GM19240 (cell line): ENCODE measurements around the gene CDIPT.
A peak's percentile ranks its signal among the peaks of the same experiment; 100 is the strongest.
"Not testable (repeated sequence)": the region's sequence is repeated elsewhere in the genome, so short reads cannot be mapped to it uniquely, and the experiment has no call there.

Source experiments
- DNase-seq: peaks from one replicate; pipeline ENCODE4 v3.0.0; 2011; ENCODE audit warnings: low spot score; ENCODE audit not compliant: insufficient read length

Gene CDIPT, protein sequence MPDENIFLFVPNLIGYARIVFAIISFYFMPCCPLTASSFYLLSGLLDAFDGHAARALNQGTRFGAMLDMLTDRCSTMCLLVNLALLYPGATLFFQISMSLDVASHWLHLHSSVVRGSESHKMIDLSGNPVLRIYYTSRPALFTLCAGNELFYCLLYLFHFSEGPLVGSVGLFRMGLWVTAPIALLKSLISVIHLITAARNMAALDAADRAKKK

DNA sequence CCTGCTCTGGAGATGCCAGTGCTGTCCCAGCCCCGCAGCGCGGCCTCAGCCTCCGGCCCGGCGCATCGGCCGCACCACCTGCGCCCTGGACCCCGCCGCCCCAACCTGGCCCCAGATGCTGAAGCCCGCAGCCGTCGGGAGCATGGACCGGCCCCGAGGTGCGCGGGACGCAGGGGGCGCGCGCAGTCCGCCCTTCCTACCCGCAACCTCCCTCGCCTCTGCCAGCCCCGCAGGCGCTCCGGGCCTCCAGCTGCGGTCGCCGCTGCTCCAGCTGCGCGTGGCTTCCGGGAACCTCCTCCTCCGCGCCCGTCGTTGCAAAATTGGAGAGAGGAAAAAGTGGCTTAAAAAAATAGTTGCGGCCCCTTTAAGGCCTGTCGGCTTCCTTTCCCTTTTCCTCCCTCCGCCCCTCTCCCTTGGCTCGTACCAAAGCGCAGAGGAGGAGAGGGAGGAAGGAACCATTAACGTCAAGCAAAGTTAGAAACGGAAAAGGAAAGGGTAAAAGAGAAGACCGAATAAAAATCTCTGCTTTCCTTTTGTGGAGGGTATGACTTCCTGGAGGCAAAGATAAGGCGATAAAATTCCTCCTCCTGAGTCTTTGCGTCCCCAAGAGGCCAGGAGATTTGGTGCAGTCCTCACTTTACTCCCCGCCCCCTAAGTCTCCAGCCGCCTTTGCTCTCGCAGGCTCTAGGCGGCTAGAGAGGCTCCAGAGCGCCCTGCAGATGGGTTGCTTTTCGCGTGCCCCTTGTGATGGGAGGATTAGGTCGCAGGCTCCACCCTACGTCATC is at the start of gene CDIPT:
Gene CDIPT (minus strand): TSS at position 343 of the 785 bp plus-strand sequence. CDS start 369 bp downstream, outside the sequence.
- peak; percentile 86 for DNase-seq

DNA sequence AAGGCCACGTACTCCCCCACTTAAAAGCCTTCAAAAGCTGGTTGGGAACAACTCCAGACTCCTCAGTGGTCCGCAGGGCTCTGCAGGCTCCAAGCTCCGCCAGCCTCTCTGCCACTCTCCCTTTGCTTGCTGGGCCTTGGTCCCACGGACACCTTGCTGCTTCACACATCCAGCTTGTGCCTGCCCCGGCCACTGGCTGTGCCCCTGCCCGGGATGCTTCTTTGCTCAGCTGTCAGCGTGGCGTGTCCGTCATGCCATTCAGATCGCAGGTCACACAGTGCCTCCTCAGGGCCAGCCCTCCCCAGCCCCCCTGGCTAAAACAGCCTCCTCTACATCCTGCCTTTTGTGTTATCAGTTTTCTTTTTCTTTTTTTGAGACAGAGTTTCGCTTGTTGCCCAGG is 49.1 kb upstream of the CDIPT start:
- no peak for DNase-seq

DNA sequence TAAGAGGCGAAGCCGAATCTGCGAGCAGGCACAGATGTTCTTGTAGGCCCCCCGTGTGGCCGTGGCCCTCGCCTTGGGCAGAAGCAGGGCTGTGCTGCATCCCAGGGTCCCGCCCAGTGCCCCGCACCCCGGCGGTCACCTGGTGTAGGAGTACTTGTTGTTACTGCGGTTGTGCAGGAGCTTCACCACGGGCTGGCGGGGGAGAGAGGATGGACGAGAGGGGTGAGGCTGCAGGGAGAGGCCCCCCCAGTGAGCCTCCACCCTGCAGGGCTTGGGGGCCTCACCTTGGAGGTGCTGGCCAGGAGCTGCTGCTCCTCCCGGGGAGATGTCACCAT is 48.6 kb upstream of the CDIPT start:
- no peak for DNase-seq

DNA sequence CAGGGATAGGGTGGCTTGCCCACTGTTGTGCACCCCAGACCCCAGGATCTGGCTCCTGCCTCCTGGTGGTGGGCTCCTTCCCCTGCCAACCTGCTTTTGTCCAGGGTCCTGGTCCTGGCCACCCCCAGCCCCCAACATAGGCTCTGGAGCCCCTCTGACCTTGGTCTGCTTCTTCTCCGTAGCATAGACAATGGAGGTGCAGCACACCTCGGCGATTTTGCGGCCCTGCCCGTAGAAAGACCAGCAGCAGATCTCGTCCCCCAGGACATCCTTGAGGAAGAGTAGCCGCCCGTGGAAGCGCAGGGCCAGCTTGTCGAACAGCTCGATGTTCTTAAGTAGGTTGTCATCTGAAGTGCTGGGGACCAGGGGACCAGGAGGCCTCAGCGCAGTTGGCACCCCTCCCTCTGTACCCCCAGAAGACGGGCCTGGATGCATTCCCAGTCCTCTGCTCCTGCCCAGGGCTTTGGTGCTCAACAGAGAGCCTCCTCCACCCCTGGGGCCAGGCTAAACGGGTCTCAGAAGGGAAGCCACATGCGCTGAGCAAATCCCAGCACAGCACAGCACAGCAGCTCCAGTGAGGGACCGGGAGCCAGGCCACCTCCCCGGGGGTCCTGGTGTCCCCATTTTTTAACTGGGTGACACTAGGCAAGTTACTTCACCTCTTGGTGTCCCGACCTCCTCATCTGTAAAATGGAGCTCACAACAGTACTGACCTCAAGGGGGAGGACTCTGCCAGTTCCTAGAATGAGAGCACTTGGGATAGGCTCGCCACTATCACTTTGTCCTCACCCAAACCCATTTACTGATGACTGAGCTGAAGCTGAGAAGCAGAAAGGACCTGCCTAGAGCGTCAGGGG is 48.0 kb upstream of the CDIPT start:
- DNase-seq = no peak

DNA sequence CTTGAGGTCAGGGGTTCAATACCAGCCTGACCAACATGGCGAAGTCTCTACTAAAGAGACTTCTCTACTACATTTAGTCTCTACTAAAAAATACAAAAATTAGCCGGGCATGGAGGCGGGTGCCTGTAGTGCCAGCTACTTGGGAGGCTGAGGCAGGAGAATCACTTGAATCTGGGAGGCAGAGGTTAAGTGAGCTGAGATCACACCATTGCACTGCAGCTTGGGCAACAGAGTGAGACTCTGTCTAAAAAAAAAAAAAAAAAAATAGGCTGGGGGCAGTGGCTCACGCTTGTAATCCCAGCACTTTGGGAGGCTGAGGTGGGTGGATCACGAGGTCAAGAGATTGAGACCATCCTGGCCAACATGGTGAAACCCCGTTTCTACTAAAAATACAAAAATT is 46.8 kb upstream of the CDIPT start:
- DNase-seq = not testable (repeated sequence)

DNA sequence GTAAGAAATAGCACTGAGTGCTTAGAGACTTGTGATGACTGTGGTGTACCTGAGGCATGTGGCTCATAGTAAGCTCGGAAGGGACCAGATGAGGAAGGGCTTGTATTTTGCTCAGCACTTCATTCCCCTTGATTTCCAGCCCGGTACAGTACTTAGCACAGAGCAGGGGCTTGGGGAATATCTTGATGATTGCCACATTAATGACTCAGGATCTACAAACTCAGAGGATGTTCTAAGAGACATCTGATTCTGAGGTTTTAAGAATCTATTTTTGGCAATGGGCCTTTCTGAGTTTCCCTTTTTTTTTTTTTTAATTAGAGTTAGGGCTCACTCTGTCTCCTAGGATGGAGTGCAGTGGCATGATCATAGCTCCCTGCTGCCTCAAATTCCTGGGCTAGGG is 46.4 kb upstream of the CDIPT start:
- DNase-seq = no peak

DNA sequence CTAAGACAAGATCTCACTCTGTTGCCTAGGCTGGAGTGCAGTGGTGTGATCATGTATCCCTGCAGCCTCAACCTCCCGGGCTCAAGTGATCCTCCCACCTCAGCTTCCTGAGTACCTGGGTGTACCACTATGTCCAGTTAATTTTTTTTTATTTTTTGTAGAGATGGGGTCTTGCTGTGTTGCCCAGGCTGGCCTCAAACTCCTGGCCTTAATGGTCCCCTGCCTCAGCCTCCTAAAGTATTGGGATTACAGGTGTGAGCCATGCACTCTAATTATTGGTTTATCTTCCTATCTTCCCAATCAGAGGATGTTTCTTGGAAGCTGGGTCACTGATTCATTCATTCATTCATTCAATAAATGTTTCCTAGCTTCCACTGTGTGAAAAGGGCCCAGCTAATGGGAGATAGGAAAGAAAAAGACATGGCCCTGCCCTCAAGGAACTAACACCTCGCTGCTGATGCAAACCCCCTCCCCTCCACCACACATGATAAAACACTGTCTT is 45.7 kb upstream of the CDIPT start:
- no peak for DNase-seq

DNA sequence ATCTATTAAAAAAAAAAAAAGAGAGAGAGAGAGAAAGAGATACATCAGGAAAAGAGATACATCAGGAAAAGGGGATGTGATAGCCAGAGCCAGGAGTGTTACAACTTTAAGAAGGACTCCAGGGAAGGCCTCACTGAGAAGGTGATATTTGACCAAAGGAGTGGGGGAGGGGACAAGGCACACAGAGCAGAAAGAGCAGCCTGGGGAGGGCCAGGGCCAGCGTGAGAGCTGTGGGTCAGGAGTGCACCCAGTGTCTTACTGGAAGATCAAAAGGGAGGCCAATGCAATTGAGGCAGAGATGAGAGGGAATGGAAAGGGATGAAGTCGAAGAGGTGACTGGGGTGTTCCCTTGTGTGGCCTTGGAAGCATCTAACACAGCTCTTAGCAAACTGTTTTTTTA is 44.9 kb upstream of the CDIPT start:
- no peak for DNase-seq

DNA sequence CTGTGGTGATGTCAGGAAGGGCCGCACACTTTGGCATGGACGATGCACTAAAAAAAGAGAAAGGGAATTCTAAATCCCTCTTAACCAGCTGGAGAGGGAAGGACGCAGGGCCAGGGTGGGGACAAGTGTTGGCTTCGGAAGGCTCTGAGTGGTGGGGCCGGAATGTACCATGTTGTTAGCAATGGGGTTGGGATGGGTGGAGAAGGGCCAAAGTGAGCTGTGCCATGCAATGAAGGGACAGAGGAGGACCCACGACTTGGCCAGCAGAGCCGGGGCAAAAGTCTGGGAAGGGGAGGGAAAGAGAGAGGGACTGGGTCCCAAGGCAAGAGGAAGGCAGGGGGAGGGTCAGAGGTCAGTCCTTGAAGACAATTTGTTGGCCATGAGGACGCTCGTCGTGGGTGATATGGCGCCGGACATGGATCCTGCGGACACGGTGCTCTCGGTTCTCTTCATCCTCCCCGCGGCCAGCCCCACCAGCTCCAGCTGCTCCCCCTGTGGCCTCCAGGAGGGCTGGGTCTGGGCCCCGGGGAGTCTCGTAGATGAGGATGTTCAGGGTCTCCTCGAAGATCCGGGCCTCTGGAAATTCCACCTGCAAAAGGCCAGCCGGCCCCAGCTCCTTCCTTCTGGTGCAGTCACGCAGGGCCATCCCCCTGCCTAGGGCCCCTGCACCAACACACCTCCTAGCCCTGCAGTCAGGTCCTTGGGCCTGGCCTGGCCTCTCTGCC is 43.7 kb upstream of the CDIPT start:
- DNase-seq = no peak

DNA sequence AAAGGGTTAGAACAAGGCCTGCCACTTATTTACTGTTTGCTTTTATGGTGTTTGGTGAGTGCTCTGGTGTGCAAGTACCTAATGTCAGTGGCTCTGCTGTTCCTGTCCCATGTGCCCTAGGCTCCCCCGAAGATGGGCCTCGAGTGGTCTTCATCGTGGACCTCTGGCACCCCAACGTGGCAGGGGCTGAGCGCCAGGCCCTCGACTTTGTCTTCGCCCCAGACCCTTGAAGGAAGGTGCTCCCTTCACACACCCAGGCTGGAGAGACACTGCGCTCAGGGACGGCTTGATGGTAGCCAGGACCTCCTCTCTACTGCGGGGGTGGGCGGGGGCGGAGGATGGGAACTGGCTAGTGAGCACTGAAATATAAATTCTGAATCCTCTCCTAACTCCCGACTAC is 42.6 kb upstream of the CDIPT start:
- no peak for DNase-seq

DNA sequence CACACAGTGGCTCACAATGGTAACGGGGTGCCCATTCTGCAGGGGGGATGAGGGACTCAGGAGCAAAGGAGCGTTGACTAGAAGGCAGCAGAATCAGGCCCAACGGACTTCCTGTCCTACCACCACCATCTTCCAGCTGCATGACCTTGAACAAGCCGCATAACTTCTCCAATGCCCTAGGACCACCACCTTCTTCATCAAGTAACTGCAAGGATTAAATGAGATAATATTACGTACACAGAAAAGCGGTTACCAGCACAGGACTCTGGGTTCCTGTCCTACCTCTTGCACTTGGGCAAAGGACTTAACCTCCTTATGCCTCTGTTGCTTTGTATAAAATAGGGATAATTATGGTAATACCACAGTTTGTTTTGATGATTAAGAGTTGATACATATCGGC is 41.9 kb upstream of the CDIPT start:
- no peak for DNase-seq

DNA sequence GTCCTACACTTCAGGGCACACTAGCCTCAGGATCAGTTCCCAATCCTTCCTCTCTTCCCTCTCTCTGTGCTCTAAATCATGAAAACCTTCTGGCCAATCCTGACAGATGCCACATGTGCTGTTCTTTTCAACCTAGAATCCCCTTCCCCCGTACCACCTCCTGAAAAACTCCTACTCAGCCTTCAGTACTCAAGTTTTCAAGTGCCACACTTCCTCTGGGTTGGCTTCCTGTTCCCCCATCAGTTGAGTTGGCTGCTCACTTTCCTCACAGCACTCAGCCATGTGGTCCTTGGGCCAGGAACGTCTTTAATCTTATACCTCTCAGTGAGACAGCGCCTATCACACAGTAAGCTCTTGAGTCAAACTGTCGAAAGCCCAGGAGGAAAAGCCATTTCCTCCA is 40.6 kb upstream of the CDIPT start:
- no peak for DNase-seq

DNA sequence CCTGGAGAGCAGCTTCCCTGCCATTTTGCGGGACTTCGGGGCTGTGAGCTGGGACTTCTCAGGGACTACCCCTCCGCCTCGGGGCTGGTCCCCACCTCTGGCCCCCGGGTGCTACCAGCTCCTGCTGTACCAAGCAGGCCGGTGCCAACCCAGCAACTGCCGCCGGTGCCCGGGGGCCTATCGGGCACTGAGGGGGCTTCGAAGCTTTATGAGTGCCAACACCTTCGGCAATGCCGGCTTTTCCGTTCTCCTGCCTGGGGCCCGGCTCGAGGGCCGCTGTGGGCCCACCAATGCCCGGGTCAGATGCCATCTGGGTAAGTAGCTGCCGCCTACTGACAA is 38.5 kb upstream of the CDIPT start:
- DNase-seq = no peak

DNA sequence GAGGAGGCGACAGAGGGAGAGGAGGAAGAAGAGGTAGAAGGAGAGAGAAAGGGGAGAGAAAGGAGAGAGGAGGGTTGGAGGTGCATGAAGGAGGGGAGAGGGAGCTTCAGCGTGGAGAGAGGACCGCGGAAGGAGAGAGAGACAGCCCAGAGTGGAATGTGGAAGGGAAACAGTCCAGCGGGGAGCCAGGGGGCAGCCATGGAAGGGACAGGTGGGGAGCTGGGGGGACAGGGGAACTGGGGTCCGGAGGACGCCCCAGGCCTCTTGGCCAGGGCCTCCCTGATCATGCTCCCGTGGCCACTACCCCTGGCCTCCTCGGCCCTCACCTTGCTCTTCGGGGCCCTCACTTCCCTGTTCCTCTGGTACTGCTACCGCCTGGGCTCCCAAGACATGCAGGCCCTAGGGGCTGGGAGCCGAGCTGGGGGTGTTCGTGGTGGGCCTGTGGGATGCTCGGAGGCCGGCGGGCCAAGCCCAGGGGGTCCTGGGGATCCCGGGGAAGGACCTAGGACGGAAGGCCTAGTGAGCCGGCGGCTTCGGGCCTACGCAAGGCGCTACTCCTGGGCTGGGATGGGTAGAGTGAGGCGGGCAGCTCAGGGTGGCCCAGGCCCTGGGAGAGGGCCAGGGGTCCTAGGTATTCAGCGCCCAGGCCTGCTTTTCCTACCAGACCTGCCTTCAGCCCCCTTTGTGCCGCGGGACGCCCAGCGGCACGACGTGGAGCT is 38.0 kb upstream of the CDIPT start:
- DNase-seq = no peak

DNA sequence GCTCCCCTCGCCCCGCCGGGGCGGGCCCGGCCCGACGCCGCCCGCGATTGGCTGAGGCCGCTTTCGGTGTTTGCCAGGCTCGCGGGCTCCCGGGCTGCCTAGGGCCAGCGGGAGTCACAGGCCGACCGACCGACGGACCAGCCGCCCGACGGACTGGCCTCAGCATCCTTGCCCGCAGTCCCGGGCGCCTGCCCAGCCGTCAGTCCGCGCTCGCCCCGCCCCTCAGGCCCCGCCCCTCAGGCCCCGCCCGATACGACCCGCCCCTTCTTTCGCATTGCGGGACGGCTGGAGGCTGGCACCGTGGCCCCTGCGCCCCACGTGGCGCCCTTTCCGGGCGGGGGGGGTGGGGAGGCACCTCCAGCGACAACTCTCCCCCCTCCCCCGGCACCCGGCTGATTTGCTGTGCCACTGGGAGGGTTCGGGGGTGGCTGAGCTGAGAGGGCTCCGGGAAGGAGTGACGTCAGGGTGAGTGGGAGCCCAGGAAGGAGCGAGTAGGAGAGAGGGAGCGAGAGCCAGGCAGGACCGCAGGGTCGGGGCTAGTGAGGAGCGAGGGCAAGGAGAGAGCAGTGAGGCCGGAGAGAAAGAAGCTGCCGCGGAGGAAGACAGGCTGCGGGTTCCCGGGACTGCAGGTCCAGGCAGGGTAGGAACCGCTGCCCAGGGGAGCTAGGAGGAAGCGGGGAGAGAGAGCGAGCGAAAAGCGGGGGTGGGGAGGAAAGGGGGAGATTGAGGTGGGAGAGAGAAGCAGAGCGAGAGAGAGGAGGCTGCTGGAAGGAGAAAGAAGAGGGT is 37.3 kb upstream of the CDIPT start, which contains the start of gene ASPHD1:
Gene ASPHD1 (plus strand): TSS at position 387 of the 786 bp plus-strand sequence. CDS start 484 bp downstream, outside the sequence.
- peak; percentile 75 for DNase-seq

DNA sequence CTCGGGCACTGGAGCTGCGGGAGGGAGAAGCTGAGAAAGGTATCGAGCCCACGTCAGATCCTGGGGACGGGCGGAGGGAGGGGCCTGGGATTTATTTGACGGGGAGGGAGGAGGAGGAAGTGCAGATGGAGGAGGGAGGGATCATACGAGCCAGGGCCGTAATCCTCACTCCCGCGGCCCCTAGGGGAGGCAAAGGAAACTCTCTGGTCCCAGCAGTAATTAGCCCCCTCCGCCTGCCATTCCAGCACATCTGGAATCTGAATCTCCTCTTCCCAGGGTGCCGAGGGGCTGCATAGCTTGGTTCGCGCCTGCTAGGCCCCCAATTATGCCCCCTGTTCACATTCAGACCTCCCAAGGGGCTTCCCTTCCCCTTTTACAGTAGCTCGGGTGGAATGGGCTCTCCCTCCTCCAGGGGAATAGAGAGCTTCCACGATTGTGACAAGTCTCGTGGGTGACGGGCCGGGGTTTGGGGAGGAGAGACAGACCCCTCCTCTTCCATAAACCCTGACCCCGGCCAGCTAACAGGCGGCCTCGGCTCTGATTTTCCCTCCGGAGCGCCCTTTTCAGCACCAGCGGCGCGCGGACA is 36.6 kb upstream of the CDIPT start, which contains the start of gene SEZ6L2:
Gene SEZ6L2 (minus strand): TSS at position 35 of the 586 bp plus-strand sequence. CDS start 531 bp downstream, outside the sequence.
- no peak for DNase-seq

DNA sequence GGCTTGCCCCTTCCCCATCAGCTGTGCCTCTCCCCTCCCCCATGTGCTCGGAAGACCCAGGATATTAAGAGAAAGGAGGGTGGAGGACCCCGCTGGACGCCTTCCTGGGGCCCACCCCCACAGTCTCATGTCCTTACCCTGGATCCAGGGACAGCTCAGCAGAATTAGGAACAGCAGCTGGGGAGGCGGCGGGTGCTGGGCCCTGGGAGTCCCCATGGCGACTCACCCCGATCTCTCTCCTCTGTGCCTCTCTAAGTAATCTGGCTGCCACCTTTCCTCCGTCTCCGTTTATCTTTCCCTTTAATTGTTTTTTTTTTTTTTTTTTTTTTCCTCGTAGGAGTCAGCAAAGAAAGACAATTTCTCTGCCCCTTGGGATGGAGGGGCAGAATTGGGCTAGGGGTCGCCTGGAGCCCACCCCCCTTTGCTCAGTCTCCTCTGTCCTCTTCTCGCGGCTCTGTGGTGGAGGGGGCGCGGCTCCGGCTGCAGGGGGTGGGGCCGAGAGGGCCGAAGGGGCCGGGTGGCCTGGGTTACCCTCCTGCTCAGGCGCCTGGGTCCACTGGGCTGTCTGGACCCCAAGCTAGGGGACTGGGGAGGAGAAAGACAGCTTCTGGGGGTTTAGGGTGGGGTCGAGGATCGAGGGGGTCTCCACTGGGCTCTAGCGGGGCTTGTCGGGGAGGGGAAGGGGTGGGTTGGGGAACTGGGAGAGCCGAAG is 35.9 kb upstream of the CDIPT start:
- no peak for DNase-seq

DNA sequence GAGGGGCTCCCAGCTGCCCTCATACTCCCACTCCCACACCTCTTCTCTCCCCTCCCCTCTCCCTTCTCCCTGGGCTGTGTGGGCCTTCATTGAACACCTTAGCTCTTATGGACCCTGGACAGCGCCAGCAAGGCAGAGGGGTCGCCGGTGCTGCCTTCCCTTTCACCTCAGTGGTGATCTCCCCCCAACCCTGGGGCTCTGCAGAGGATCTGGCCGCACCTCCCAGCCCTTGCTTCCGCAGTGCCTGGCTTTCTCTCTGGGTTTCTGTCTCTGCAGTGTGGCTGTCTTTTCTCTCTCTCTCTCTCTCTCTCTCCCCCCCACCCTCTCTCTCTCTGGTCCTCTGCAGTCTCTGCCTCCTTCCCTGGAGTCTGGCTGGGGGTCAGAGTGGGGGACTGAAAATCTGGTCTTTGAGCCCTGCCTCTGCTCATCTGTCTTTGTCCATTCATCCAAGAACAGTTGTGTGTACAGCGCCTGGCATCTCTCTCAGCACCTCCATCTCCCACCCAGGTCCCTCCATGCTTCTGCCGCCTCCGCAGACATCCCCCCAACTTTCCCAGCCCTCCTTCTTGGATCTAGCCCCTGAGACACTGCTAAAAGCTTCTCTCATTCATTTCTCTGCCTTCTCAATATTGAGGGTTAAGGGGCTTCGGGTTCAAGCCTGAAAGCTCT is 35.2 kb upstream of the CDIPT start:
- no peak for DNase-seq
